H9 (cell line): ENCODE results near the gene PPM1J. TPM values are rescaled to one million over a fixed set of nuclear protein-coding genes. Genes with fewer than 3 reads are reported as not detected.

ENCODE experiments used
- DNase-seq: peaks from one replicate; pipeline ENCODE4 v3.0.0-alpha.2; 2017
- H2AFZ ChIP-seq: one replicate; pipeline ENCODE4 v1.6.1; 2013; ENCODE audit warnings: mild to moderate bottlenecking, low read length, control low read depth, moderate library complexity
- H2AK5ac ChIP-seq: 2 replicates; pipeline ENCODE4 v1.6.1; 2013; ENCODE audit warnings: low read length, control low read depth, mixed read lengths; ENCODE audit not compliant: insufficient read length
- H2BK120ac ChIP-seq: one replicate; pipeline ENCODE4 v1.6.1; 2013; ENCODE audit warnings: low read depth, mild to moderate bottlenecking, low read length, control low read depth, inconsistent platforms; ENCODE audit not compliant: poor library complexity, severe bottlenecking
- H2BK12ac ChIP-seq: 2 replicates; pipeline ENCODE4 v1.6.1; 2013; ENCODE audit warnings: low read length, control low read depth, mixed read lengths, low read depth; ENCODE audit not compliant: insufficient read length
- H2BK15ac ChIP-seq: 2 replicates; pipeline ENCODE4 v1.6.1; 2013; ENCODE audit warnings: low read depth, low read length, control low read depth
- H2BK20ac ChIP-seq: one replicate; pipeline ENCODE4 v1.6.1; 2013; ENCODE audit warnings: low read depth, mild to moderate bottlenecking, low read length, control low read depth, inconsistent platforms; ENCODE audit not compliant: poor library complexity, severe bottlenecking
- H2BK5ac ChIP-seq: 2 replicates; pipeline ENCODE4 v1.6.1; 2013; ENCODE audit warnings: low read length, control low read depth, mixed read lengths; ENCODE audit not compliant: insufficient read length
- H3K14ac ChIP-seq: 2 replicates; pipeline ENCODE4 v1.6.1; 2013; ENCODE audit warnings: low read length, control low read depth; ENCODE audit not compliant: insufficient read depth
- H3K18ac ChIP-seq: 2 replicates; pipeline ENCODE4 v1.6.1; 2013; ENCODE audit warnings: low read depth, mild to moderate bottlenecking, mixed read lengths, low read length, control low read depth; ENCODE audit not compliant: insufficient read length
- H3K23ac ChIP-seq: 2 replicates; pipeline ENCODE4 v1.6.1; 2013; ENCODE audit warnings: low read length, control low read depth, mixed read lengths, low read depth; ENCODE audit not compliant: insufficient read length
- H3K23me2 ChIP-seq: 2 replicates; pipeline ENCODE4 v1.6.1; 2013; ENCODE audit warnings: low read depth, mild to moderate bottlenecking, mixed read lengths, low read length, control low read depth; ENCODE audit not compliant: insufficient read length, poor library complexity, severe bottlenecking
- H3K27ac ChIP-seq: 2 replicates; pipeline ENCODE4 v1.5.1; 2013; ENCODE audit warnings: low read length, control low read depth, mixed read lengths, low read depth; ENCODE audit not compliant: insufficient read length
- H3K27me3 ChIP-seq: 2 replicates; pipeline ENCODE4 v1.6.1; 2013; ENCODE audit warnings: low read length, control low read depth, inconsistent platforms; ENCODE audit not compliant: insufficient read depth
- H3K4ac ChIP-seq: 2 replicates; pipeline ENCODE4 v1.6.1; 2013; ENCODE audit warnings: low read depth, mild to moderate bottlenecking, control low read depth, inconsistent platforms, low read length, moderate library complexity
- H3K4me1 ChIP-seq: 2 replicates; pipeline ENCODE4 v1.6.1; 2013; ENCODE audit warnings: low read length, control low read depth, inconsistent platforms; ENCODE audit not compliant: insufficient read depth
- H3K4me2 ChIP-seq: 2 replicates; pipeline ENCODE4 v1.6.1; 2013; ENCODE audit warnings: low read length, control low read depth, mixed read lengths; ENCODE audit not compliant: insufficient read length, insufficient read depth
- H3K56ac ChIP-seq: 2 replicates; pipeline ENCODE4 v1.6.1; 2013; ENCODE audit warnings: low read depth, mild to moderate bottlenecking, mixed read lengths, low read length, control low read depth; ENCODE audit not compliant: insufficient read length
- H3K79me1 ChIP-seq: 2 replicates; pipeline ENCODE4 v1.6.1; 2013; ENCODE audit warnings: low read depth, mild to moderate bottlenecking, moderate library complexity, low read length, control low read depth, inconsistent platforms; ENCODE audit not compliant: insufficient read depth, poor library complexity, severe bottlenecking
- H3K79me2 ChIP-seq: 2 replicates; pipeline ENCODE4 v1.6.1; 2013; ENCODE audit warnings: low read length, control low read depth, inconsistent platforms; ENCODE audit not compliant: insufficient read depth
- H3K9ac ChIP-seq: 2 replicates; pipeline ENCODE4 v1.6.1; 2013; ENCODE audit warnings: low read length, control low read depth, mixed read lengths; ENCODE audit not compliant: insufficient read length; ENCODE audit errors: extremely low read depth
- H3K9me3 ChIP-seq: one replicate; pipeline ENCODE4 v1.6.1; 2013; ENCODE audit warnings: low read depth, low read length, inconsistent platforms; ENCODE audit not compliant: control insufficient read depth
- H3T11ph ChIP-seq: one replicate; pipeline ENCODE4 v1.6.1; 2013; ENCODE audit warnings: mild to moderate bottlenecking, low read length, control low read depth, inconsistent platforms
- H4K20me1 ChIP-seq: one replicate; pipeline ENCODE4 v1.6.1; 2013; ENCODE audit not compliant: control insufficient read depth, insufficient read length, insufficient read depth
- H4K5ac ChIP-seq: 2 replicates; pipeline ENCODE4 v1.6.1; 2013; ENCODE audit warnings: low read depth, mild to moderate bottlenecking, mixed read lengths, low read length, control low read depth; ENCODE audit not compliant: insufficient read length
- H4K8ac ChIP-seq: replicated peaks from 2 replicates; pipeline ENCODE4 v1.6.1; 2013; ENCODE audit warnings: low read length, control low read depth, mixed read lengths, low read depth; ENCODE audit not compliant: insufficient read length
- H4K91ac ChIP-seq: 2 replicates; pipeline ENCODE4 v1.6.1; 2013; ENCODE audit warnings: low read depth, mild to moderate bottlenecking, moderate library complexity, mixed read lengths, low read length, control low read depth; ENCODE audit not compliant: insufficient read length
- H3K27ac Mint-ChIP-seq, 3 experiments: 2 replicates in 2 of 3; 3 replicates in 1 of 3; pipeline ENCODE4 v1.8.0; 2020 to 2021; ENCODE audit warnings: mixed read lengths in 3 of 3, mild to moderate bottlenecking in 1 of 3, moderate library complexity in 1 of 3
- H3K27me3 Mint-ChIP-seq: 2 replicates; pipeline ENCODE4 v1.8.0; 2021; ENCODE audit warnings: low read depth, mild to moderate bottlenecking, moderate library complexity, mixed read lengths
- H3K36me3 Mint-ChIP-seq, 3 experiments: 2 replicates in 2 of 3; 3 replicates in 1 of 3; pipeline ENCODE4 v1.8.0; 2020 to 2021; ENCODE audit warnings: low read depth in 3 of 3, mixed read lengths in 3 of 3; ENCODE audit not compliant: insufficient read depth in 1 of 3
- H3K4me1 Mint-ChIP-seq, 2 experiments: 2 replicates each; pipeline ENCODE4 v1.8.0; 2020; ENCODE audit warnings: mixed read lengths in 2 of 2
- H3K4me3 Mint-ChIP-seq, 2 experiments: 2 replicates in 1 of 2; 3 replicates in 1 of 2; pipeline ENCODE4 v1.8.0; 2020 to 2021; ENCODE audit warnings: mild to moderate bottlenecking in 2 of 2, mixed read lengths in 2 of 2, moderate library complexity in 1 of 2
- H3K9me3 Mint-ChIP-seq, 2 experiments: 2 replicates in 1 of 2; 3 replicates in 1 of 2; pipeline ENCODE4 v1.8.0; 2020; ENCODE audit warnings: mild to moderate bottlenecking in 2 of 2, mixed read lengths in 2 of 2, moderate library complexity in 1 of 2
- WGBS: extraction: QIAGEN DNeasy Blood & Tissue Kit; methylation state at CpG from one replicate; pipeline ENCODE4 v1.1.7; 2013; ENCODE audit warnings: missing lambda C conversion rate, low lambda C conversion rate, mixed read lengths; ENCODE audit not compliant: insufficient read length; ENCODE audit errors: extremely low coverage; 5-methylcytosine and 5-hydroxymethylcytosine counted together
- total RNA-seq: library from RNA; stranded (reverse); gene quantifications from 2 replicates; pipeline ENCODE4 v1.2.1, GENCODE V29; 2021
- TF ChIP-seq, protein P1 (sequence below): fragments of 200-600 bp; sonication (generic); conservative IDR thresholded peaks from 3 replicates; pipeline ENCODE4 v1.8.0; 2021; ENCODE audit warnings: antibody characterized with exemption, mild to moderate bottlenecking

PPM1J gene
- total RNA-seq, 1 experiment from 2014 or later = 12.7 TPM

DNA sequence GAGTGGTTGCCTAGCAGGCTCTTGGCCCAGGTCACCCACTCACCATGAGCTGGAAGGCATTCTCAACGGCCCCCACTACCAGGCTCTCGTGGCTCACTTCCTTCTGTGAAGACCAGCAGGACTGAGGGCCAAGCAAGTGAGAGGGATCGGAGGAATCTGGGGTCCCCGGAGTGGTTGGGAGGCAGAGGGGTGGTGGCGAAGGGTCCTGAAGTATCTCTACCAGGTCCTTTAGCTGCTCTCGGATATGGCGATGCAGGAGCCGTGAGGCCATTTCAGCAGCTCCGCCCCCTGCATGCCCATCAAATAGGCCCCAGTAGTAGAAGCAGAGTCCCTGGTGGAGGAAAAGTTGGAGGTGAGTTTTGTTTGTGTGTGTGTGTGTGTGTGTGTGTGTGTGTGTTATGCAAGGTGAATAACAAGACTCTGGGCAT is 2.4 kb downstream of the PPM1J start:
- H2AK5ac ChIP-seq = no peak overlapping the region
- H3K79me1 ChIP-seq = no peaks in the 10 kb centered on the region
- Mint-ChIP-seq H3K9me3 (peaks cover 0 to 3% of the 10 kb centered on the region in 2 experiments; a peak in 1 of 5 replicates), H3K4me1 (peaks cover 51 to 54% of the 10 kb centered on the region in 2 experiments), H3K27ac (no peak overlapping the region), H3K4me3 (peak overlapping the region in 1 of 2 experiments; percentile 95; a peak in 2 of 5 replicates), H3K27me3 (peaks cover 60% of the 10 kb centered on the region), H3K36me3 (peaks cover 13 to 24% (median 17%) of the 10 kb centered on the region in 3 experiments)
- H2BK15ac ChIP-seq = no peak overlapping the region
- no peak overlapping the region for H3K4me2 ChIP-seq
- peak; percentile 48 for DNase-seq
- H2BK12ac ChIP-seq = no peak overlapping the region
- H3K4ac ChIP-seq = no peak overlapping the region
- no peaks in the 10 kb centered on the region; the same call in 1 of the 2 replicates for H3K79me2 ChIP-seq
- WGBS = no CpG with 5 or more reads among the region's 9 CpGs
- no peak overlapping the region for H3K27ac ChIP-seq
- H3K18ac ChIP-seq = no peak overlapping the region
- TF ChIP-seq, protein P1, sequence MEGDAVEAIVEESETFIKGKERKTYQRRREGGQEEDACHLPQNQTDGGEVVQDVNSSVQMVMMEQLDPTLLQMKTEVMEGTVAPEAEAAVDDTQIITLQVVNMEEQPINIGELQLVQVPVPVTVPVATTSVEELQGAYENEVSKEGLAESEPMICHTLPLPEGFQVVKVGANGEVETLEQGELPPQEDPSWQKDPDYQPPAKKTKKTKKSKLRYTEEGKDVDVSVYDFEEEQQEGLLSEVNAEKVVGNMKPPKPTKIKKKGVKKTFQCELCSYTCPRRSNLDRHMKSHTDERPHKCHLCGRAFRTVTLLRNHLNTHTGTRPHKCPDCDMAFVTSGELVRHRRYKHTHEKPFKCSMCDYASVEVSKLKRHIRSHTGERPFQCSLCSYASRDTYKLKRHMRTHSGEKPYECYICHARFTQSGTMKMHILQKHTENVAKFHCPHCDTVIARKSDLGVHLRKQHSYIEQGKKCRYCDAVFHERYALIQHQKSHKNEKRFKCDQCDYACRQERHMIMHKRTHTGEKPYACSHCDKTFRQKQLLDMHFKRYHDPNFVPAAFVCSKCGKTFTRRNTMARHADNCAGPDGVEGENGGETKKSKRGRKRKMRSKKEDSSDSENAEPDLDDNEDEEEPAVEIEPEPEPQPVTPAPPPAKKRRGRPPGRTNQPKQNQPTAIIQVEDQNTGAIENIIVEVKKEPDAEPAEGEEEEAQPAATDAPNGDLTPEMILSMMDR = no peak
- no peak overlapping the region for H2BK20ac ChIP-seq
- H4K5ac ChIP-seq = no peak overlapping the region
- no peak overlapping the region for H2AFZ ChIP-seq
- H3K9ac ChIP-seq = no peak overlapping the region
- H4K20me1 ChIP-seq = no peaks in the 10 kb centered on the region
- no peak overlapping the region for H2BK120ac ChIP-seq
- no peak overlapping the region for H4K91ac ChIP-seq
- H3K23ac ChIP-seq = no peak overlapping the region
- no peak overlapping the region for H3K56ac ChIP-seq
- H3K23me2 ChIP-seq = peaks cover 19% of the 10 kb centered on the region
- H3K9me3 ChIP-seq = no peaks in the 10 kb centered on the region
- H2BK5ac ChIP-seq = no peak overlapping the region
- peaks cover 5% of the 10 kb centered on the region for H3K4me1 ChIP-seq
- H3K14ac ChIP-seq = no peak overlapping the region
- H3T11ph ChIP-seq = no peak overlapping the region
- H4K8ac ChIP-seq = no peak overlapping the region
- no peaks in the 10 kb centered on the region for H3K27me3 ChIP-seq
